Endodermal cell (in vitro differentiated cells): Measurements from ENCODE around the gene CWC22. TPM values are rescaled to one million over a fixed set of nuclear protein-coding genes. Genes with fewer than 3 reads are reported as not detected.

Experiments
- DNase-seq: peaks from one replicate; pipeline ENCODE4 v3.0.0-alpha.2; 2017
- H3K27ac ChIP-seq: 2 replicates; pipeline ENCODE4 v1.5.1; 2013; ENCODE audit warnings: mild to moderate bottlenecking, low read depth, low read length, moderate library complexity
- H3K27me3 ChIP-seq: 2 replicates; pipeline ENCODE4 v1.6.1; 2013; ENCODE audit warnings: mild to moderate bottlenecking, low read length, moderate library complexity; ENCODE audit not compliant: insufficient read depth, control insufficient read depth, poor library complexity, severe bottlenecking
- H3K36me3 ChIP-seq: 2 replicates; pipeline ENCODE4 v1.7.0; 2013; ENCODE audit warnings: mild to moderate bottlenecking, low read length, moderate library complexity; ENCODE audit not compliant: control insufficient read depth, insufficient read depth
- H3K4me1 ChIP-seq: one replicate; pipeline ENCODE4 v1.7.0; 2013; ENCODE audit warnings: low read length; ENCODE audit not compliant: control insufficient read depth, insufficient read depth
- H3K4me3 ChIP-seq: 2 replicates; pipeline ENCODE4 v1.5.1; 2013; ENCODE audit warnings: mild to moderate bottlenecking, low read length, moderate library complexity
- H3K9ac ChIP-seq: 2 replicates; pipeline ENCODE4 v1.6.1; 2013; ENCODE audit warnings: mild to moderate bottlenecking, low read length, moderate library complexity; ENCODE audit not compliant: poor library complexity, severe bottlenecking; ENCODE audit errors: extremely low read depth
- H3K9me3 ChIP-seq: 2 replicates; pipeline ENCODE4 v1.6.1; 2013; ENCODE audit warnings: mild to moderate bottlenecking, low read length, moderate library complexity; ENCODE audit not compliant: control insufficient read depth
- H3K27ac Mint-ChIP-seq: 2 replicates; pipeline ENCODE4 v1.8.0; 2020; ENCODE audit warnings: mixed read lengths
- H3K27me3 Mint-ChIP-seq: 2 replicates; pipeline ENCODE4 v1.8.0; 2021; ENCODE audit warnings: mild to moderate bottlenecking, mixed read lengths; ENCODE audit not compliant: insufficient read depth
- H3K36me3 Mint-ChIP-seq: 2 replicates; pipeline ENCODE4 v1.8.0; 2020; ENCODE audit warnings: low read depth, mixed read lengths
- H3K4me1 Mint-ChIP-seq: 2 replicates; pipeline ENCODE4 v1.8.0; 2020; ENCODE audit warnings: mixed read lengths
- H3K4me3 Mint-ChIP-seq: 2 replicates; pipeline ENCODE4 v1.8.0; 2020; ENCODE audit warnings: mild to moderate bottlenecking, moderate library complexity, mixed read lengths
- H3K9me3 Mint-ChIP-seq: 2 replicates; pipeline ENCODE4 v1.8.0; 2020; ENCODE audit warnings: mild to moderate bottlenecking, mixed read lengths
- CTCF ChIP-seq: fragments of 200-600 bp; sonication (generic); conservative IDR thresholded peaks from 2 replicates; pipeline ENCODE4 v1.5.0; 2021; ENCODE audit warnings: antibody characterized with exemption, mild to moderate bottlenecking
- WGBS, 2 experiments: methylation state at CpG; one replicate each; pipeline versions ENCODE4 v1.1.5 to v1.1.7; 2013; ENCODE audit warnings: missing lambda C conversion rate in 2 of 2, mixed read lengths in 1 of 2; ENCODE audit not compliant: insufficient coverage in 1 of 2, insufficient read length in 1 of 2; 5-methylcytosine and 5-hydroxymethylcytosine counted together
- total RNA-seq, 2 donors: library from RNA; stranded (reverse); fragmentation: NEBNext Ultra II Directional in 1 of 2; extraction: Animal tissue kit (Norgen Biotek cat#: 25700) in 1 of 2; gene quantifications; 2 replicates in 1 of 2; 3 replicates in 1 of 2; pipeline ENCODE4 v1.2.1, GENCODE V29; 2021

The CWC22 gene
- total RNA-seq, 2 donors from 2014 or later = 33.4 to 43.5 TPM

- Mint-ChIP-seq H3K9me3 (no peaks in the 10 kb centered on the region), H3K36me3 (peaks cover 55% of the 10 kb centered on the region), H3K27me3 (no peaks in the 10 kb centered on the region), H3K4me1 (no peaks in the 10 kb centered on the region), H3K27ac (no peak overlapping the region), H3K4me3 (no peak overlapping the region)
- DNase-seq = no peak
- Histone ChIP-seq H3K27ac (no peak overlapping the region), H3K36me3 (peaks cover 91% of the 10 kb centered on the region), H3K27me3 (no peaks in the 10 kb centered on the region), H3K9me3 (no peaks in the 10 kb centered on the region), H3K4me3 (no peak overlapping the region), H3K9ac (no peak overlapping the region), H3K4me1 (no peaks in the 10 kb centered on the region)
- no peak for TF ChIP-seq CTCF
- WGBS, 2 experiments = 83% methylated on average over 1 of the region's 1 CpG; no CpG with 5 or more reads in 1 of the 2 experiments
Observed at GRCh38 chr2:179948058-179948457, 59.0 kb downstream of the CWC22 start.

- Mint-ChIP-seq H3K27me3 (no peaks in the 10 kb centered on the region), H3K9me3 (no peaks in the 10 kb centered on the region), H3K36me3 (peaks cover 53% of the 10 kb centered on the region), H3K4me3 (no peak overlapping the region), H3K27ac (no peak overlapping the region), H3K4me1 (no peaks in the 10 kb centered on the region)
- no peak overlapping the region for H3K4me3 ChIP-seq
- no peak overlapping the region for H3K9ac ChIP-seq
- H3K27me3 ChIP-seq = no peaks in the 10 kb centered on the region
- TF ChIP-seq CTCF = no peak
- no peak for DNase-seq
- no peak overlapping the region for H3K27ac ChIP-seq
- no peaks in the 10 kb centered on the region for H3K4me1 ChIP-seq
- 95 to 97% methylated on average over 3 to 4 of the region's 4 CpGs for WGBS, 2 experiments
- no peaks in the 10 kb centered on the region for H3K9me3 ChIP-seq
- peaks cover 85% of the 10 kb centered on the region for H3K36me3 ChIP-seq
Observed at GRCh38 chr2:179946810-179947615, 60.1 kb downstream of the CWC22 start.

GRCh38 chr2:179946346-179946745 lies 60.8 kb downstream of the CWC22 start:
- H3K36me3 ChIP-seq = peaks cover 78% of the 10 kb centered on the region
- H3K4me1 ChIP-seq = no peaks in the 10 kb centered on the region
- no peak for DNase-seq
- no peaks in the 10 kb centered on the region for H3K9me3 ChIP-seq
- H3K9ac ChIP-seq = no peak overlapping the region
- no peak overlapping the region for H3K4me3 ChIP-seq
- peaks cover 48% of the 10 kb centered on the region for H3K36me3 Mint-ChIP-seq
- H3K27me3 ChIP-seq = no peaks in the 10 kb centered on the region
- WGBS, 2 experiments = 86 to 90% methylated on average over 1 to 4 of the region's 4 CpGs
- H3K27ac Mint-ChIP-seq = no peak overlapping the region
- no peak for TF ChIP-seq CTCF
- H3K9me3 Mint-ChIP-seq = no peaks in the 10 kb centered on the region
- H3K27me3 Mint-ChIP-seq = no peaks in the 10 kb centered on the region
- no peak overlapping the region for H3K4me3 Mint-ChIP-seq
- H3K27ac ChIP-seq = no peak overlapping the region
- H3K4me1 Mint-ChIP-seq = no peaks in the 10 kb centered on the region
